Astrocyte (in vitro differentiated cells and primary cell): ENCODE results near the gene MYH16.
"Not testable (repeated sequence)": the region's sequence is repeated elsewhere in the genome, so short reads cannot be mapped to it uniquely, and the experiment has no call there.

Source experiments
- CTCF ChIP-seq: IDR thresholded peaks from 2 replicates; pipeline ENCODE4 v1.5.1; 2011; ENCODE audit warnings: low read depth, mild to moderate bottlenecking, inconsistent platforms, low read length, moderate library complexity; ENCODE audit not compliant: insufficient read depth
- EZH2 ChIP-seq: IDR thresholded peaks from 2 replicates; pipeline ENCODE4 v1.6.1; 2012; ENCODE audit warnings: mild to moderate bottlenecking, low read length, inconsistent platforms; ENCODE audit not compliant: insufficient read depth

- TF ChIP-seq CTCF, EZH2: not testable (repeated sequence)
These were observed 34.8 kb upstream of the MYH16 start for GRCh38 chr7:99237876-99238275.
